Loucy (cell line): Measurements from ENCODE around the gene OVCH1.

Experiments used
- CTCF ChIP-seq: fragments of 200-600 bp; sonication (generic); conservative IDR thresholded peaks from 2 replicates; pipeline ENCODE4 v1.5.1; 2014; ENCODE audit warnings: mild to moderate bottlenecking, antibody characterized with exemption, low read length
- EZH2phosphoT487 ChIP-seq: fragments of 200-600 bp; IDR thresholded peaks from 2 replicates; pipeline ENCODE4 v1.6.1; 2018; ENCODE audit warnings: antibody characterized with exemption, mild to moderate bottlenecking, moderate library complexity, borderline replicate concordance

- no peak for TF ChIP-seq CTCF
- TF ChIP-seq EZH2phosphoT487: no peak
Measured at GRCh38 chr12:29414368-29414767, 83.1 kb downstream of the OVCH1 start.
